GM19023 (cell line): ENCODE data around the gene NEIL1.
"Not testable (repeated sequence)": the region's sequence is repeated elsewhere in the genome, so short reads cannot be mapped to it uniquely, and the experiment has no call there.

ENCODE experiments used
- ATAC-seq: cut with Tn5 transposase; IDR thresholded peaks from one replicate; pipeline ENCODE4 v1.9.1; 2021; ENCODE audit warnings: mild to moderate bottlenecking, moderate library complexity; ENCODE audit not compliant: unreplicated experiment

Gene NEIL1

DNA sequence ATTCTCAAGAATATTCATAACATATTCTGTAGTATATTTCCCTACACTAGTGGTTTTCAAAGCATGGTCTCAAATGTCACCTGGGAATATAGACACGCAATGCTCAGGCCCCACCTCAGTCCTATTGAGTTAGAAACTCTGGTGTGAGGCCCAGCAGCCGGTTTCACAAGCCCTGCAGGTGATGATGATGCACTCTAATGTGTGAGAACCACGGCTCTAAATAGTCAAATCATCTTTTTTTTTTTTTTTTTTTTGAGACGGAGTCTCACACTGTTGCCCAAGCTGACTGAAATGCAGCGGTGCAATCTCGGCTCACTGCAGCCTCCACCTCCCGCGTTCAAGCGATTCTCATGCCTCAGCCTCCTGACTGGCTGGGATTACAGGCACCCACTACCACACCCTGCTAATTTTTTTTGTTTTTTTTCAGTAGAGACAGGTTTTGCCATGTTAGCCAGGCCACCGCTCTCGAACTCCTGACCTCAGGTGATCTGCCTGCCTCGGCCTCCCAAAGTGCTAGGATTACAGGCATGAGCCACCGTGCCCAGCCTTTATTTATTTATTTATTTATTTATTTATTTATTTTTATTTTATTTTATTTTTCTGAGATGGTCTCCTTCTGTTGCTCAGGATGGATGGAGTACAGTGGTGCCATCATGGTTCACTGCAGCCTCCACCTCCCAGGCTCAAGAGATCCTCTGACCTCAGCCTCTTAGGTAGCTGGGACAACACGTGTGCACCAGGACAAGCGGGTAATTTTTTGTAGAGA lies 13.0 kb upstream of the NEIL1 start:
- ATAC-seq, result not testable (repeated sequence)

DNA sequence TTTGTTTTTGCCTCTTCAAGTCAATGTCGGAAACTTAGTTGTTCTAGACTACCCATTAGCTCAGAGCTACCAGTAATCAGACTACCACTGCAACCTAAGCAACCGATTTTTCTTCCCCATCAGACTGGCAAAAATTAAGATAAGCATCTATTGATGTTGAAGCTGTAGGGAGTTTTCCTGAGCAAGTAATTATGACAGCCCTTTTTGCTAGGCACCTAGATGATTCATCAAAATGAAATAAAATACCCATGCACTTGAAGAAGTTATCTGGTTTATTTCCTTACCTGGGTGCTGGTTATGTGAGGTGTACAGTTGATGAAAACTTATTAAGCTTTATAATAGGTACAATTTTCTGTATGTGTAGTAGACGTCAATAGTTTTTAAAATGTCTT lies 11.5 kb upstream of the NEIL1 start:
- no peak for ATAC-seq

DNA sequence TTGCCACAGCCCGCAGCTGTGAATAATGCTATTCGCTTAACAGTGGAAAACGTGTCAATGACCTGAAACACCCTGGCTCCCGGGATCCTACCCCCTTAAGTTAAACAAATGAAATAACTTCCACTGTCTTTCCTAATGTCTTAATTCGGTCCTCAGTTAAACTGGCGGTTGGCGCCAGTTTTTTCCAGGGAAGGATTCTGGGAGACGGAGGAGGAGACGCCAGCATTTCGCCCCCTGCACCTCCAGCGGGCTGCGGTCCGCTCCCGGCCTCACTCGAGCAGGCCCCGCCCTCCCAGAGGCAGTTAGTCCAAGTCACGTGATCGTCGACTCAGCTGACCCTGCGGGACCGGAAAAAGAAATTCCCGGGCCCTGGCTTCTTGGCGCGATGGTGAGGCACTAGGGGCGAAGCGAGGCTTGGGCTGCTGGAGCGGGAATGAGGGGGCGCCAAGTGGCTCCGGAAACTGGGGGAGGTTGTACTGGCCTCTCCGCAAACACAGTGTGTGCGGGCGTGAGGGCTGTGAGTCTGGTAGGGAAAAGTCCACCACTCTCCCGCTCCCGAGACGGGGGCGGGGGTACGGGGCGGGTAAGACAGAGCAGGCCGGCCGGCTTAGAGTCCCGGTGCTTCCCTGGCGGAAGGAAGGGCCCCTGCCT lies 11.0 kb upstream of the NEIL1 start, which contains the start of gene COMMD4:
Gene COMMD4 (plus strand): TSS at position 359 of the 651 bp plus-strand sequence. CDS start 27 bp downstream, at position 386.
- ATAC-seq, result no peak

DNA sequence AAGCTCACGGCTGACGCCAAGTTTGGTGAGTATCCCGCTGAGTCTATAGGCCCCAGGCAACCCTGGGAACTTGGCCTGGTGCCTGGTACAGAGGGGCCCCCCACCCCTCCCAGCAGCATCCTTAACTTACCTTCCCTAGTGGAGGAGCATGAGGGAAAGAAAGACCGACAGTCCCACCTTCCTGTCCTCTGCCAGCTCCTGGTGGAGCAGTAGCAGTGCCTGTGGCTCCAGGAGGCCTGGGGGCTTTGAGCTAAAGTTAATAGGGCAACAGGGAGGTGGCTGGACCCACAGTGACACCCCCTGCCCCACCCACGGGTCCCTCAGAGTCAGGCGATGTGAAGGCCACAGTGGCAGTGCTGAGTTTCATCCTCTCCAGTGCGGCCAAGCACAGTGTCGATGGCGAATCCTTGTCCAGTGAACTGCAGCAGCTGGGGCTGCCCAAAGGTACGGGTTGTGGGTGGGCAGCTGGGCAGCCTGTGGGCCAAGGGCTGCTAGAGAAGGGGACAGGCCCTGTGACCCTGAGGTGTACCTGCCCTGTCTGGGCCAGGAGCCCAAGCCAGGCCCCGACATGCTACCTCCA lies 8.1 kb upstream of the NEIL1 start:
- ATAC-seq, result no peak

DNA sequence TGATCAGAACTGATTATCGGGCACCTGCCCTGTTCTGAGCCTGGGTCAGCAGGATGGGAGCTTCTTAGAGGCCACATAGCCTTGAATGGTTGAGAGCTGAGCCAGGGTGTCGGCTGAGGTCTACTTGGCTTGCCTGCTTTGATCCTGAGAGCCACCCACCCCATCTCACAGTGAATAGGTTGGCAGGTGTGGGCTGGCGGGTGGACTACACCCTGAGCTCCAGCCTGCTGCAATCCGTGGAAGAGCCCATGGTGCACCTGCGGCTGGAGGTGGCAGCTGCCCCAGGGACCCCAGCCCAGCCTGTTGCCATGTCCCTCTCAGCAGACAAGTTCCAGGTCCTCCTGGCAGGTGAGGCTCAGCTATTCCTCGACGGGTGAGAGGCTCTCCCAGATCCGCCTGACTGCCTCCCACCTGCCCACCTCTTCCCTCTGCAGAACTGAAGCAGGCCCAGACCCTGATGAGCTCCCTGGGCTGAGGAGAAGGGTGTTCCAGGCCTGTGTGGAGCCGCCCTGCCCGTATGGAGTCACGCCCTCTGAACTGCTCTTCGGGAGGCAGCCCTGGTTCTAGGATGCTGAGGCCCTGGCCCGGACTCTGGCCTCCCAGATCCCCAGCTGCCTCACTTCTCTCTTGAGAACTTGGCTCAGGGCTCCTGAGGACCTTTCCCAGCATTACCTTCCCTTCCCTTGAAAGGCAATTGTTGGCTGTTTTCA lies 7.2 kb upstream of the NEIL1 start:
- no peak for ATAC-seq

DNA sequence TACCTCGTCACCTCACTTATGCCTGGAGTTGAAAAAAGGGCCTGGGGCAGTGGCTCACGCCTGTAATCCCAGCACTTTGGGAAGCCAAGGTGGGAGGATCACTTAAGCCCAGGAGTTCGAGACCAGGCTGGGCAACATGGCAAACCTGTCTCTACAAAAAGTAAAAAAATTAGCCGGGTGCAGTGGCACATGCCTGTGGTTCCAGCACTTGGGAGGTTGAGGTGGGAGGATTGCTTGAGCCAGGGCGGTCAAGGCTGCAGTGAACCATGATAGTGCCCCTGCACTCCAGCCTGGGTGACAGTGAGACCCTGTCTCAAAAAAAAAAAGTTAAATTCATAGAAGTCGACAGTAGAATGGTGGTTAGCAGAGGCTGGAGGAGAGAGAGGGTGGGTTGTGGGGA lies 4.6 kb upstream of the NEIL1 start:
- ATAC-seq, result no peak

DNA sequence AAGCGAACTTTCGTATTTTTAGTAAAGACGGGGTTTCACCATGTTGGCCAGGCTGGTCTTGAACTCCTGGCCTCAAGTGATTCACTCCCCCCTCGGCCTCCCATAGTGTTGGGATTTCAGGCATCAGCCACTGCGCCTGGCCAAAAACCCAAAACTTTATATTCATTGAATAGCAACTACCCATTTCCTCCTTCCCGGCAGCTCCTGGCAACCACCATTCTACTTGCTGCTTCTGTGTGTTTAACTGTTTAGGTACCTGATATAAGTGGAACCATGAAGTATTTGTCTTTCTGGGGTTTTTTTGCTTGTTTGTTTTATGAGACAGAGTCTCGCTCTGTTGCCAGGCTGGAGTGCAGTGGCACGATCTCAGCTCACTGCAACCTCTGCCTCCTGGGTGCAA lies 2.9 kb upstream of the NEIL1 start:
- not testable (repeated sequence) for ATAC-seq

DNA sequence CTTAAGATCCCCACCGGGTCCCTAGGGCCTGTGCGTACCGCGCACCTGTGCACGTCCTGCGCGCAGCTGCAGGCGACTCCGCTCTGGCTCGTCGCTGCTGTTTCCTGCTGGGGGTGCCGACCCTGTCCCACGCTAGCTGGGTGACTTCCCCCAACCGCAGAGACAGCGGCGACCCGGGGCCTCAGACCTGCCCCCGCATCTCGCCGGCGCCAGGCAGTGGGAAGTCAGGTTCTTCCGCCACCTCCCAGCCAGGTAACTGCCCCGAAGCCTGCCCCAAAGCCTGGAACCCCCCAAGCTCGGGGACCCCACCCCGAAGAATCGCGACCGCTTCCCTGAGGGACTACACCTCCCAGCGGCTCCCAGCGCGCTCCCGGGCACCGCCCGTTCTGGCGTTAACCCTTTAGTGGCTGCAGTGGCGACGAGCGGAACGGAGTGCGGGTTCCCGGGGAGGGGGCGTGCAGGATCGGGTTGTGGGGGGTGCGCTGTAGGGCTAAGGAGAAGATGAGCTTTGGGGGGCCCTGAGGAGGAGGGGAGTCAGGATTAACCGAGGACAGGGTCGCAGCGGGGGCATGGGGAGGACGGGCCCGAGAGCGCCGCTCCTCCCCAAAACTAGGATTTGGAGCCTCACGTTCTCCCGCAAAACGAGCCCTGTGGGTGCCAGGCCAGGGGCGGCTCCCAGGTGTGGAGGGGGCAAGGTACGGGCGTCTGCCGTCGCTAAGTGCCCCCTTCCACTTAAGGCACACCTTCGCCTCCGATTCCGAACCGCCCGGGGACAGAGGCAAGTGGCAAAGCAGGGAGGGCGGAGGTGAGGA lies 589 bp downstream of the NEIL1 start:
- ATAC-seq, result no peak

DNA sequence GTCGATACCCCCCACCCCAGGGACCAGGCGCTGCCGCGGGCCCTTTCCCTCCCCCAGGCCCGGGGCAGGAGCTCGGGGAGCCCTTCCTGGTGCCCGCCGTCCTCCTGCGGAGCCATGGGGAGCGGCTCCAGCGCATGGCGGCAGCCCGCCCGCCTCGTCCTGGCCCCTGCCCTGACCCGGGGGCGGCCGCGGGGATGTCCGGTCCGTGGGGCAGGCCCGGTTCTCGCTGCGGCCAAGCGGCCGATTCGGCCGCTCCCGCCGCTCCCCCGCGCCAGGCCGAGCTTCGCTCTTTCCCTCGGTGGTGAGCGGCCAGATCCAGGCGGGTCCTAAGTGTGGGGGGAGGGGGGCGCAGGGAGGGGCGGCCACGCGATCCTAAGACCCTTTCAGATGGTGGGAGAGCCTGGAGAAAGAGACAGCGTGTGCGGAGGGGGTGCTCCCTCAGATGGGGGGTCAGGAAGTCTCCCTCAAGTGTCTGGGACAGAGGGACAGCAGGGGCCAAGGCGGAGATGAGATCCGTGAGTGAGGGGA lies 1.3 kb downstream of the NEIL1 start:
- ATAC-seq, result no peak

DNA sequence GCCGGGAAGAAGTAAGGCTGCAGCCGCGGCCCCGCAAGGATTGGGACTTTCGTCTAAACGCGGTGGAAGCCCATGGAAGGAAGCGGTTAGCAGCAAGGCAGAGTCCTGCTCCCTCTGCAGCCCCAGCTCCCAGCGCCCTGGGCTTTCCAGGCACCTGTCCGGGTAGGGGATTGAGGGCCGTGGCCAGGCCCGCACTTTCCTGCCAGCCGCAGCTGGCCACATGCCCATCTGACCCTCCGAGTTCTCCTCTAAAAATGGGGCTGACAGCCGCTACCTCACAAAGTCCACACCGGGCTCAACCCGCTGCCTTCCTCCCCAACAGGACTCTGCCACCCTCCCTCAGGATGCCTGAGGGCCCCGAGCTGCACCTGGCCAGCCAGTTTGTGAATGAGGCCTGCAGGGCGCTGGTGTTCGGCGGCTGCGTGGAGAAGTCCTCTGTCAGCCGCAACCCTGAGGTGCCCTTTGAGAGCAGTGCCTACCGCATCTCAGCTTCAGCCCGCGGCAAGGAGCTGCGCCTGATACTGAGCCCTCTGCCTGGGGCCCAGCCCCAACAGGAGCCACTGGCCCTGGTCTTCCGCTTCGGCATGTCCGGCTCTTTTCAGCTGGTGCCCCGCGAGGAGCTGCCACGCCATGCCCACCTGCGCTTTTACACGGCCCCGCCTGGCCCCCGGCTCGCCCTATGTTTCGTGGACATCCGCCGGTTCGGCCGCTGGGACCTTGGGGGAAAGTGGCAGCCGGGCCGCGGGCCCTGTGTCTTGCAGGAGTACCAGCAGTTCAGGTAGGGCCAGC lies 1.9 kb downstream of the NEIL1 start:
- no peak for ATAC-seq

DNA sequence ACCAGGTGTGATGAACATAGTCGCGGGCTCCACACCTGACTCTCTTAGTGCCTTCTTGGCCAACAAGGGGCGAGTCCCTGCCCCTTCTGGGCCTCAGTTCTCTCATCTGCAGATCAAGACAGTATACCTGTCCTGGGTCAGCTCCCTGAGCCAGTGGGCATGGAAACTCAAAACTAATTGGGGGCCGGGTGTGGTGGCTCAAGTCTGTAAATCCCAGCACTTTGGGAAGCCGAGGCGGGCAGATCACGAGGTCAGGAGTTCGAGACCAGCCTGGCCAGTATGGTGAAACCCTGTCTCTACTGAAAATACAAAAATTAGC lies 2.5 kb downstream of the NEIL1 start:
- not testable (repeated sequence) for ATAC-seq

DNA sequence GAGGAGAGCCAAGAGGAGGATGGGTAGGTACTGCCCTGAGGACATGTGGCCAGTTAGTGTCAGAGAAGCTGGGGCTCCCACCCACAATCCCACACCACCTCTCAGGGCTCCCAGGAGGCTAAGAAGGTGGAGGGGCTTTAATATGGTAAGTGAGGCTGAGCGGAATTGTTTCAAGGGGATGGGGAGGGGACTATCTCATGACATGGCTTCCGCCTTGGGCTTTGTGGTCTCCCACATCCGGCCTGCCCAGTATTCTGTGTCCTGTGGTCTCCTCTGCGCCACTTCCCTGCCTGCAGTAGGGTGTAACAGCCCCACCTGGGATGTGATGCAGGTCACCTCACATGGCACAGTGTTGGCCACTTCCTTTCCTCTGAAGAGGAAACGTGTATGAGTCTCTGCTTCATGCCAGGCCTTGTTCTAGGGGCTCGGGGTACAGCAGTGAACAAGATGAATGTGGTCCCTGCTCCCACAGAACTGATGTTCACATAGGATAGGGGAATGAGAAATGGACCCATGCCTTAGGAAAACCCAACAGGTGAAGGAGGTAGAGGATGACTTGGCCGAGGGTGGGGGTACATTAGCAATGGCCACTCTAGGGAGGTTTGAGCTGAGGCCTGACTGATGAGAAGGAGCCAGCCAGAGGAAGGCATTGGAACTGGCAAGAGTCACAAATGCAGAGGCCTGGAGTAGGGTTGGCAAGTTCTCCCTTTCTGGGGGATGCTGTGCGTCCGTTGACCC lies 3.2 kb downstream of the NEIL1 start:
- ATAC-seq, result no peak

DNA sequence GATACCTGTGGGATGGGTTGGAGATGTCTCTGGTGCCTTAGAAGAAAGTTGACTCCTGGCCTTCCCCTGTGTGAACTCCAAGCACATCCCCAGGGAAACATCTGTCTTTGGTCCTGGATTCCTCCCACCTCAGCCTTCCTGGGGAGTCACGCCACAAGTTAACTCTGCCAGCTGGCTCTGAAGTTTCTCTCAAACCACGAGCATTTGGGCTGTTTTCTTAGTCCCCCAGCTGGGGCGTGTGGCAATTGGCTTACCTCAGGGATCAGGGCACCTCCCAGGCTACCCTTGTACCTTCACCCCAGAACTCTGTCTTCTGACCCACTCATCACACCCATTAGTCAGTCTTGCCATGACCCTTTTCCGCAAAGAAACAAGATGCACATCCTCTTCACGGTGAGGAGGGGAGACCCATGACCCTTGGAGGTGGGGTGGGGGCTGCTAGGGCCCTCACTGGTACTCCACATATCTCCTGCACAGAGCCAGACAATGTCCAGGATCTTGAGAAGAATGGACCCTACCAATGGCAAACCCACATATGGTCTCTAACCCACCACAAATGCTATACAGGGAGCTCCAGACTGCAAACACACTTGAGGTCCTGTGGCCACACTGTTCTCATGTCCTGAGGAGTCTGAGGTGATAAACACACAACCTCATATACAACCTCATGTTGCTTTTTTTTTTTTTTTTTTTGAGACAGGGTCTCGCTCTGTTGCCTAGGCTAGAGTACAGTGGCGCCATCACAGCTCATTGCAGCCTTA lies 3.9 kb downstream of the NEIL1 start:
- ATAC-seq, result no peak

DNA sequence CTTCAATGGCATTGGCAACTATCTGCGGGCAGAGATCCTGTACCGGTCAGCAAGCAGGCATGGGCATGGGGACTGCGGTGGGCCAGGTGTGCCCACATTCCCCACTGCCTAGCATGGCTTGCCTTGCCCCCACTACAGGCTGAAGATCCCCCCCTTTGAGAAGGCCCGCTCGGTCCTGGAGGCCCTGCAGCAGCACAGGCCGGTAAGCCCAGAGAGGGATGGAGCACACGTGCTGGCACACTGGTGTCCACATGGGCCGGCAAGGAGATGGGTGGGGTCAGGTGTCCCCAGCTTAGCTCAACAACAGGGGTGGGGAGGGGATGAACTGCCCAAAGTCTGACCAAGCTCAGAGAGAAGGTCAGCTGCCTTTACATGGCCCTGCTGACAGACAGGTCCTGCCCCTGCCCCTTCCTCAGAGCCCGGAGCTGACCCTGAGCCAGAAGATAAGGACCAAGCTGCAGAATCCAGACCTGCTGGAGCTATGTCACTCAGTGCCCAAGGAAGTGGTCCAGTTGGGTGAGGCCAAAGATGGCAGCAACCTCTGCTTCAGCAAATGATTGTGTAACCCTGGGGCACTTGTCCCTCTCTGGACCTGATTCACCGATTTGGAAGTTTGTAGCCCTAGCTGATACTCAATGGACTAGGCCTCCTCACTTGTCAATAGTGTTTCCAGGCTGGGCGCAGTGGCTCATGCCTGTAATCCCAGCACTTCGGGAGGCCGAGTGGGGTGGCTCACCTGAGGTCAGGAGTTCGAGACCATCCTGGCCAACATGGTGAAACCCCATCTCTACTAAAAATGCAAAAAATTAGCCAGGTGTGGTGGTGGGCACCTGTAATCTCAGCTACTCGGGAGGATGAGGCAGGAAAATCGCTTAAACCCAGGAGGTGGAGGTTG lies 5.6 kb downstream of the NEIL1 start:
- no peak for ATAC-seq

DNA sequence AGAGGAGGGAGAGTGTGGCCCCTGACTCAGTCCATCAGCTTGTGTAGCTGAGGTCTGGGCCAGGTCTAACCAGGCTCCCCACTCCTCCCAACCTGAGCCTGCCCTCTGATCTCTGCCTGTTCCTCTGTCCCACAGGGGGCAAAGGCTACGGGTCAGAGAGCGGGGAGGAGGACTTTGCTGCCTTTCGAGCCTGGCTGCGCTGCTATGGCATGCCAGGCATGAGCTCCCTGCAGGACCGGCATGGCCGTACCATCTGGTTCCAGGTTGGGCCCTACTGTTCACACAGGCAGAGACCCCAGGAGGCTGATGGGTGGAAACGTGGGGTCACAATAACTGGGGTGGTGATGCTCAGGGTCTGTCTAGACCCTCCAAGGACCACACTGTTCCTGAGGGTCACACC lies 6.8 kb downstream of the NEIL1 start:
- no peak for ATAC-seq

DNA sequence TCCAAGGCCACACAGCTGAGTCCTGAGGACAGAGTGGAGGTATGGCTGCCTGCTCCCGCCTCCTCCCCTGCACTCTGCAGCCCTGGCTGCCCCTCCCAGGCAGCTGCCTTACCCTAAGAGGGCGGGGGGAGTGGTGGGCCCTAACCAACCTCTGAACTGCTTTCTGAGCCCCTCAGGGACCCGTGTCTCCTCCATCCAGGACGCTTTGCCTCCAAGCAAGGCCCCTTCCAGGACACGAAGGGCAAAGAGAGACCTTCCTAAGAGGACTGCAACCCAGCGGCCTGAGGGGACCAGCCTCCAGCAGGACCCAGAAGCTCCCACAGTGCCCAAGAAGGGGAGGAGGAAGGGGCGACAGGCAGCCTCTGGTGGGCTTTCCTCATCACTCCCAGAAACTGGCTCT lies 7.6 kb downstream of the NEIL1 start:
- ATAC-seq, result no peak

DNA sequence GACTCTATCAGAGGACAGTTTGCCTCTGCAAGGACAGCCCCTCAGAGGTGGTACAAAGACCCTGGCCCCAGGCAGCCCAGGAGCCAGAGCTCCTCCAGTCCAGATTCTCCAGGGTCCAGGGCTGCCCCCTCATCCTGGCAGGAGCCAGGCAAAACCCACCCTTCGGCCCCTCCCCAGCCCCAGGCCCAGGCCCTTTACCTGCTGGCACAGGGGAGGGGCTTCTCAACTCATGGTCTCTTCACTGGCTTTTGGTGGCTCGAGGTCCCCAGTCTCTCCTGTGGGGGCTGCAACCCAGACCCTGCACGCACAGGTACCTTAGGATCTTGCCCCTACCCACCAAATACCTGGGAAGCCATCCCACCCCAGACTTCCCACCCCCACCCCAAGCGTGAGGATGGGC lies 8.5 kb downstream of the NEIL1 start:
- no peak for ATAC-seq
